Suprapubic skin (tissue), 4 donors: Measurements from ENCODE around the gene PHACTR4.

Experiments
- EP300 ChIP-seq: sonication (generic); formaldehyde crosslinking; IDR thresholded peaks from one replicate; pipeline ENCODE4 v1.6.1; 2017; ENCODE audit warnings: antibody characterized with exemption
- POLR2A ChIP-seq, 2 donors: fragments of 450-650 bp; IDR thresholded peaks; one replicate each; pipeline ENCODE4 v1.6.1; 2017; ENCODE audit warnings: antibody characterized with exemption in 2 of 2, mild to moderate bottlenecking in 2 of 2, moderate library complexity in 2 of 2
- POLR2AphosphoS5 ChIP-seq, 3 donors: sonication (generic); formaldehyde crosslinking; IDR thresholded peaks; one replicate each; pipeline ENCODE4 v1.6.1; 2017; ENCODE audit warnings: antibody characterized with exemption in 3 of 3
- TF ChIP-seq, protein P1 (sequence below), 2 donors: fragments of 200-600 bp in 1 of 2; fragments of 450-650 bp in 1 of 2; sonication (generic) in 1 of 2; IDR thresholded peaks; one replicate each; pipeline ENCODE4 v1.5.1; 2016 to 2019; ENCODE audit warnings: antibody characterized with exemption in 2 of 2, mild to moderate bottlenecking in 1 of 2, moderate library complexity in 1 of 2

DNA sequence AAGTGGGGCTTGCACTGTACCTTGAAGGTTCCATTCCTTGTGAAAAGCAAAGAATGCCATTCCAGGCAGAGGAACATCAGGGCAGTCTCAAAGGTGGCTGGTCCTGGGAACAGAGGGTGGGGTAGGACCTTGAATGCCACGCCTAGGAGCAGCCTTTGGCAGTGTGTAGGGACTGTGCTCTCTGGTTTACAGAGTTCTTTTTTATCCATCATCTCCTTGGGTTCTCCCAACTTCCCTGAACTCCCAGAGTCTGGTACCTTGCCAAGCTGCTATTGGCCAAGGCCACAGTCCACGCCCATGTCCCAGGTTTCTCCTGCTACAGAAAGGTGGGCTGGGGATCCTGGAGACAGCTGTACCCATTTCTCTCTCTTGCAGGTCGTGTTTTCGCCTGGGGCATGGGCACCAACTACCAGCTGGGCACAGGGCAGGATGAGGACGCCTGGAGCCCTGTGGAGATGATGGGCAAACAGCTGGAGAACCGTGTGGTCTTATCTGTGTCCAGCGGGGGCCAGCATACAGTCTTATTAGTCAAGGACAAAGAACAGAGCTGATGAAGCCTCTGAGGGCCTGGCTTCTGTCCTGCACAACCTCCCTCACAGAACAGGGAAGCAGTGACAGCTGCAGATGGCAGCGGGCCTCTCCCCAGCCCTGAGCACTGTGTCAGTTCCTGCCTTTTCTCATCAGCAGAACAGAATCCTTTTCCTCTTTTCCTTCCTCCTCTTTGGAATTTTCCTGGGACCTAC is 168.1 kb downstream of the PHACTR4 start:
- TF ChIP-seq, protein P1, sequence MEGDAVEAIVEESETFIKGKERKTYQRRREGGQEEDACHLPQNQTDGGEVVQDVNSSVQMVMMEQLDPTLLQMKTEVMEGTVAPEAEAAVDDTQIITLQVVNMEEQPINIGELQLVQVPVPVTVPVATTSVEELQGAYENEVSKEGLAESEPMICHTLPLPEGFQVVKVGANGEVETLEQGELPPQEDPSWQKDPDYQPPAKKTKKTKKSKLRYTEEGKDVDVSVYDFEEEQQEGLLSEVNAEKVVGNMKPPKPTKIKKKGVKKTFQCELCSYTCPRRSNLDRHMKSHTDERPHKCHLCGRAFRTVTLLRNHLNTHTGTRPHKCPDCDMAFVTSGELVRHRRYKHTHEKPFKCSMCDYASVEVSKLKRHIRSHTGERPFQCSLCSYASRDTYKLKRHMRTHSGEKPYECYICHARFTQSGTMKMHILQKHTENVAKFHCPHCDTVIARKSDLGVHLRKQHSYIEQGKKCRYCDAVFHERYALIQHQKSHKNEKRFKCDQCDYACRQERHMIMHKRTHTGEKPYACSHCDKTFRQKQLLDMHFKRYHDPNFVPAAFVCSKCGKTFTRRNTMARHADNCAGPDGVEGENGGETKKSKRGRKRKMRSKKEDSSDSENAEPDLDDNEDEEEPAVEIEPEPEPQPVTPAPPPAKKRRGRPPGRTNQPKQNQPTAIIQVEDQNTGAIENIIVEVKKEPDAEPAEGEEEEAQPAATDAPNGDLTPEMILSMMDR (IDR thresholded peaks at IDR 0.05): no peak
- TF ChIP-seq POLR2A (IDR thresholded peaks at IDR 0.05): no peak
- TF ChIP-seq POLR2AphosphoS5 (IDR thresholded peaks at IDR 0.05): no peak
- no peak for TF ChIP-seq EP300
